H9 (cell line): ENCODE data around the gene PXDN. TPM values are rescaled to one million over a fixed set of nuclear protein-coding genes. Genes with fewer than 3 reads are reported as not detected.

Experiments
- DNase-seq: peaks from one replicate; pipeline ENCODE4 v3.0.0-alpha.2; 2017
- H2AFZ ChIP-seq: one replicate; pipeline ENCODE4 v1.6.1; 2013; ENCODE audit warnings: mild to moderate bottlenecking, low read length, control low read depth, moderate library complexity
- H2AK5ac ChIP-seq: 2 replicates; pipeline ENCODE4 v1.6.1; 2013; ENCODE audit warnings: low read length, control low read depth, mixed read lengths; ENCODE audit not compliant: insufficient read length
- H2BK120ac ChIP-seq: one replicate; pipeline ENCODE4 v1.6.1; 2013; ENCODE audit warnings: low read depth, mild to moderate bottlenecking, low read length, control low read depth, inconsistent platforms; ENCODE audit not compliant: poor library complexity, severe bottlenecking
- H2BK12ac ChIP-seq: 2 replicates; pipeline ENCODE4 v1.6.1; 2013; ENCODE audit warnings: low read length, control low read depth, mixed read lengths, low read depth; ENCODE audit not compliant: insufficient read length
- H2BK15ac ChIP-seq: 2 replicates; pipeline ENCODE4 v1.6.1; 2013; ENCODE audit warnings: low read depth, low read length, control low read depth
- H2BK20ac ChIP-seq: one replicate; pipeline ENCODE4 v1.6.1; 2013; ENCODE audit warnings: low read depth, mild to moderate bottlenecking, low read length, control low read depth, inconsistent platforms; ENCODE audit not compliant: poor library complexity, severe bottlenecking
- H2BK5ac ChIP-seq: 2 replicates; pipeline ENCODE4 v1.6.1; 2013; ENCODE audit warnings: low read length, control low read depth, mixed read lengths; ENCODE audit not compliant: insufficient read length
- H3K14ac ChIP-seq: 2 replicates; pipeline ENCODE4 v1.6.1; 2013; ENCODE audit warnings: low read length, control low read depth; ENCODE audit not compliant: insufficient read depth
- H3K18ac ChIP-seq: 2 replicates; pipeline ENCODE4 v1.6.1; 2013; ENCODE audit warnings: low read depth, mild to moderate bottlenecking, mixed read lengths, low read length, control low read depth; ENCODE audit not compliant: insufficient read length
- H3K23ac ChIP-seq: 2 replicates; pipeline ENCODE4 v1.6.1; 2013; ENCODE audit warnings: low read length, control low read depth, mixed read lengths, low read depth; ENCODE audit not compliant: insufficient read length
- H3K23me2 ChIP-seq: 2 replicates; pipeline ENCODE4 v1.6.1; 2013; ENCODE audit warnings: low read depth, mild to moderate bottlenecking, mixed read lengths, low read length, control low read depth; ENCODE audit not compliant: insufficient read length, poor library complexity, severe bottlenecking
- H3K27ac ChIP-seq: 2 replicates; pipeline ENCODE4 v1.5.1; 2013; ENCODE audit warnings: low read length, control low read depth, mixed read lengths, low read depth; ENCODE audit not compliant: insufficient read length
- H3K27me3 ChIP-seq: 2 replicates; pipeline ENCODE4 v1.6.1; 2013; ENCODE audit warnings: low read length, control low read depth, inconsistent platforms; ENCODE audit not compliant: insufficient read depth
- H3K4ac ChIP-seq: 2 replicates; pipeline ENCODE4 v1.6.1; 2013; ENCODE audit warnings: low read depth, mild to moderate bottlenecking, control low read depth, inconsistent platforms, low read length, moderate library complexity
- H3K4me1 ChIP-seq: 2 replicates; pipeline ENCODE4 v1.6.1; 2013; ENCODE audit warnings: low read length, control low read depth, inconsistent platforms; ENCODE audit not compliant: insufficient read depth
- H3K4me2 ChIP-seq: 2 replicates; pipeline ENCODE4 v1.6.1; 2013; ENCODE audit warnings: low read length, control low read depth, mixed read lengths; ENCODE audit not compliant: insufficient read length, insufficient read depth
- H3K56ac ChIP-seq: 2 replicates; pipeline ENCODE4 v1.6.1; 2013; ENCODE audit warnings: low read depth, mild to moderate bottlenecking, mixed read lengths, low read length, control low read depth; ENCODE audit not compliant: insufficient read length
- H3K79me1 ChIP-seq: 2 replicates; pipeline ENCODE4 v1.6.1; 2013; ENCODE audit warnings: low read depth, mild to moderate bottlenecking, moderate library complexity, low read length, control low read depth, inconsistent platforms; ENCODE audit not compliant: insufficient read depth, poor library complexity, severe bottlenecking
- H3K79me2 ChIP-seq: 2 replicates; pipeline ENCODE4 v1.6.1; 2013; ENCODE audit warnings: low read length, control low read depth, inconsistent platforms; ENCODE audit not compliant: insufficient read depth
- H3K9ac ChIP-seq: 2 replicates; pipeline ENCODE4 v1.6.1; 2013; ENCODE audit warnings: low read length, control low read depth, mixed read lengths; ENCODE audit not compliant: insufficient read length; ENCODE audit errors: extremely low read depth
- H3K9me3 ChIP-seq: one replicate; pipeline ENCODE4 v1.6.1; 2013; ENCODE audit warnings: low read depth, low read length, inconsistent platforms; ENCODE audit not compliant: control insufficient read depth
- H3T11ph ChIP-seq: one replicate; pipeline ENCODE4 v1.6.1; 2013; ENCODE audit warnings: mild to moderate bottlenecking, low read length, control low read depth, inconsistent platforms
- H4K20me1 ChIP-seq: one replicate; pipeline ENCODE4 v1.6.1; 2013; ENCODE audit not compliant: control insufficient read depth, insufficient read length, insufficient read depth
- H4K5ac ChIP-seq: 2 replicates; pipeline ENCODE4 v1.6.1; 2013; ENCODE audit warnings: low read depth, mild to moderate bottlenecking, mixed read lengths, low read length, control low read depth; ENCODE audit not compliant: insufficient read length
- H4K8ac ChIP-seq: replicated peaks from 2 replicates; pipeline ENCODE4 v1.6.1; 2013; ENCODE audit warnings: low read length, control low read depth, mixed read lengths, low read depth; ENCODE audit not compliant: insufficient read length
- H4K91ac ChIP-seq: 2 replicates; pipeline ENCODE4 v1.6.1; 2013; ENCODE audit warnings: low read depth, mild to moderate bottlenecking, moderate library complexity, mixed read lengths, low read length, control low read depth; ENCODE audit not compliant: insufficient read length
- H3K27ac Mint-ChIP-seq, 3 experiments: 2 replicates in 2 of 3; 3 replicates in 1 of 3; pipeline ENCODE4 v1.8.0; 2020 to 2021; ENCODE audit warnings: mixed read lengths in 3 of 3, mild to moderate bottlenecking in 1 of 3, moderate library complexity in 1 of 3
- H3K27me3 Mint-ChIP-seq: 2 replicates; pipeline ENCODE4 v1.8.0; 2021; ENCODE audit warnings: low read depth, mild to moderate bottlenecking, moderate library complexity, mixed read lengths
- H3K36me3 Mint-ChIP-seq, 3 experiments: 2 replicates in 2 of 3; 3 replicates in 1 of 3; pipeline ENCODE4 v1.8.0; 2020 to 2021; ENCODE audit warnings: low read depth in 3 of 3, mixed read lengths in 3 of 3; ENCODE audit not compliant: insufficient read depth in 1 of 3
- H3K4me1 Mint-ChIP-seq, 2 experiments: 2 replicates each; pipeline ENCODE4 v1.8.0; 2020; ENCODE audit warnings: mixed read lengths in 2 of 2
- H3K4me3 Mint-ChIP-seq, 2 experiments: 2 replicates in 1 of 2; 3 replicates in 1 of 2; pipeline ENCODE4 v1.8.0; 2020 to 2021; ENCODE audit warnings: mild to moderate bottlenecking in 2 of 2, mixed read lengths in 2 of 2, moderate library complexity in 1 of 2
- H3K9me3 Mint-ChIP-seq, 2 experiments: 2 replicates in 1 of 2; 3 replicates in 1 of 2; pipeline ENCODE4 v1.8.0; 2020; ENCODE audit warnings: mild to moderate bottlenecking in 2 of 2, mixed read lengths in 2 of 2, moderate library complexity in 1 of 2
- CTCF ChIP-seq: fragments of 200-600 bp; sonication (generic); conservative IDR thresholded peaks from 3 replicates; pipeline ENCODE4 v1.8.0; 2021; ENCODE audit warnings: antibody characterized with exemption, mild to moderate bottlenecking
- WGBS: extraction: QIAGEN DNeasy Blood & Tissue Kit; methylation state at CpG from one replicate; pipeline ENCODE4 v1.1.7; 2013; ENCODE audit warnings: missing lambda C conversion rate, low lambda C conversion rate, mixed read lengths; ENCODE audit not compliant: insufficient read length; ENCODE audit errors: extremely low coverage; 5-methylcytosine and 5-hydroxymethylcytosine counted together
- total RNA-seq: library from RNA; stranded (reverse); gene quantifications from 2 replicates; pipeline ENCODE4 v1.2.1, GENCODE V29; 2021

The PXDN gene
- total RNA-seq, 1 experiment from 2014 or later = 146 TPM

DNA sequence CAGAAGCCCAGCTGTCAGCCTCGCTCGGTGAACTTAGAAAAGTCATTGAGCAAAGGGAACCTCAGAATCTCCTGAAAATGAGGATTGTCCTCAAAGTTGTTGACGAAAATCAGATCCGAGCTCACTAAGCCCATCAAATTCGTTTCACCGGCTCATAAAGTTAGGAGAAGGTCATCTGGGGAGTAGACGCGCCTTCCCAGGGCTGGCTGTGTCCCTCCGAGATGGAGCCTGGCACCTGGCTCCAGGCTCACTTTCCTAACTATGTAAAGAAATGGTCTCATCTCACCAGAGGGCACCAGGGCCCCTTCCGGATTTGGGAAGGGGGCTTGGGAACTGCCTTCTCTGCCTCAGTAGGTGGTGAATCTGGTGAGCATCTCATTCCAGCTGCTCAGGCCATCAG lies 145.5 kb downstream of the PXDN start:
- Mint-ChIP-seq H3K4me3 (no peak overlapping the region), H3K27me3 (no peaks in the 10 kb centered on the region), H3K36me3 (no peaks in the 10 kb centered on the region), H3K9me3 (no peaks in the 10 kb centered on the region), H3K27ac (peak overlapping the region in 1 of 3 experiments; percentile 8; a peak in 1 of 7 replicates), H3K4me1 (peaks cover 2 to 3% of the 10 kb centered on the region in 2 experiments; a peak in 1 of 4 replicates)
- Histone ChIP-seq H2BK12ac (no peak overlapping the region), H2BK20ac (no peak overlapping the region), H2AK5ac (no peak overlapping the region), H3K23ac (no peak overlapping the region), H4K8ac (no peak overlapping the region), H3T11ph (no peak overlapping the region), H3K27ac (no peak overlapping the region), H2BK15ac (no peak overlapping the region), H3K9ac (no peak overlapping the region), H3K18ac (no peak overlapping the region), H3K23me2 (no peaks in the 10 kb centered on the region), H3K9me3 (no peaks in the 10 kb centered on the region), H3K4me1 (no peaks in the 10 kb centered on the region), H2BK120ac (no peak overlapping the region), H2AFZ (no peak overlapping the region), H3K4ac (no peak overlapping the region), H3K27me3 (no peaks in the 10 kb centered on the region), H3K4me2 (no peak overlapping the region), H3K79me1 (no peaks in the 10 kb centered on the region), H3K79me2 (no peaks in the 10 kb centered on the region; the same call in 1 of the 2 replicates), H4K20me1 (no peaks in the 10 kb centered on the region), H4K5ac (no peak overlapping the region), H2BK5ac (no peak overlapping the region), H3K56ac (no peak overlapping the region), H4K91ac (no peak overlapping the region), H3K14ac (no peak overlapping the region)
- WGBS = no CpG with 5 or more reads among the region's 10 CpGs
- no peak for TF ChIP-seq CTCF
- no peak for DNase-seq
